HG02610 (cell line): ENCODE data around the gene UGT2A2.
"Not testable (repeated sequence)": the region's sequence is repeated elsewhere in the genome, so short reads cannot be mapped to it uniquely, and the experiment has no call there.

ENCODE experiments used
- ATAC-seq: cut with Tn5 transposase; IDR thresholded peaks from one replicate; pipeline ENCODE4 v1.9.1; 2021; ENCODE audit warnings: mild to moderate bottlenecking, moderate library complexity; ENCODE audit not compliant: unreplicated experiment

UGT2A2 gene

DNA sequence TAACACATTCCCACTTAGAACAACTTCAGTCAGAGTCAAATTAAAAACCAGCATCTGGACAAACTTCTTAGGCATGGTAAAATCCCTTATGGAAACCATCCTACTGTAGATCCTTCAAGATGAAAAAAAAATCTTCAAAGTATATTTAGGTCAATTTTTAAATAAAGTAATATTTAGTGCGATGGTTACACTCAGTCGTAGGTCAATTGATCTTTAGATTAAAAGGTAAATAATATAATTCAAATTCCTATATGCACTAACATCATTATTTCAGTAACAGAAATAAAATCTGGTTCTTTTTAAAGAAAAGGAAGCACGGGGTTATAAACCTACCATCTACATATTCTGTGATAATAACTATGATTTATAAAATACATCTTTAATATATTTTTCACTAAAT, at the start of gene UGT2A2:
Gene UGT2A2, minus strand, starts transcription at position 101 of the 400 bp plus-strand sequence. Its CDS starts 2 bp downstream, at position 99.
- no peak for ATAC-seq

DNA sequence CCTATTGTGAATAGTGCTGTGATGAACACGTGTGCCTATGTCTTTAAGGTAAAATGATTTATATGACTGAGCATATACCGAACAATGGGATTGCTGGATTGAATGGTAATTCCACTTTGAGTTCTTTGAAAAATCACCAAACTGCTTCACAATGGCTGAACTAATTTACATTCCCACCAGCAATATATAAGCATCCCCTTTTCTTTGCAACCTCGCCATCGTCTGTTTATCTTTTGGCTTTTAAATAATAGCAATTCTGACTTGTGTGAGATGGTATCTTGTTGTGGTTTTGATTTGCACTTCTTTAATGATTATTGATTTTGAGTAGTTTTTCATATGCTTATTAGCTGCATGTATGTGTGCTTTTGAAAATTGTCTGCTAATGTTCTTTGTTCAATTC, 45.4 kb upstream of the UGT2A2 start:
- no peak for ATAC-seq

DNA sequence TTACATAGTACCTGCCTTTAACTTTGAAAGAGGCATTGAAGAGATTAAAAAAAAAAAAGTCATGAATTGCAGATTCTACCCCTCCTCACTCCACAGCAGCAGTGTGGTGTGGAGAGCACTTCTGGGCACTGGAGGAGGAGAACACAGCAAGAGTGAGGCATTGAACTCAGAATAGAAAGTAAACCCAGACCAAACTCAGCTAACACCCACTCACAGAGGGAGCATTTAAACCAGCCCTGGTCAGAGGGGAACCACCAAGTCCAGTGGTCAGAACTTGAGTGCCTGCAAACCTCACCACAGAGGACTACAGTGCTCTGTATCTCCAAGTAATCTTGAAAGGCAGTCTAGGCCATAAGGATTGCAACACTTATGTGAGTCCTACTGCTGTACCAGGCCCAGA, 29.2 kb upstream of the UGT2A2 start:
- ATAC-seq: no peak

DNA sequence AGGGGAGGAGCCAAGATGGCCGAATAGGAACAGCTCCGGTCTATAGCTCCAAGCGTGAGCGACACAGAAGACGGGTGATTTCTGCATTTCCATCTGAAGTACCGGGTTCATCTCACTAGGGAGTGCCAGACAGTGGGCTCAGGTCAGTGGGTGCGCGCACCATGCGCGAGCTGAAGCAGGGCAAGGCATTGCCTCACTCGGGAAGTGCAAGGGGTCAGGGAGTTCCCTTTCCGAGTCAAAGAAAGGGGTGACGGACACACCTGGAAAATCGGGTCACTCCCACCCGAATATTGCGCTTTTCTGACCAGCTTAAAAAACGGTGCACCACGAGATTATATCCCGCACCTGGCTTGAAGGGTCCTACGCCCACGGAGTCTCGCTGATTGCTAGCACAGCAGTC, 24.6 kb upstream of the UGT2A2 start:
- ATAC-seq: not testable (repeated sequence)

DNA sequence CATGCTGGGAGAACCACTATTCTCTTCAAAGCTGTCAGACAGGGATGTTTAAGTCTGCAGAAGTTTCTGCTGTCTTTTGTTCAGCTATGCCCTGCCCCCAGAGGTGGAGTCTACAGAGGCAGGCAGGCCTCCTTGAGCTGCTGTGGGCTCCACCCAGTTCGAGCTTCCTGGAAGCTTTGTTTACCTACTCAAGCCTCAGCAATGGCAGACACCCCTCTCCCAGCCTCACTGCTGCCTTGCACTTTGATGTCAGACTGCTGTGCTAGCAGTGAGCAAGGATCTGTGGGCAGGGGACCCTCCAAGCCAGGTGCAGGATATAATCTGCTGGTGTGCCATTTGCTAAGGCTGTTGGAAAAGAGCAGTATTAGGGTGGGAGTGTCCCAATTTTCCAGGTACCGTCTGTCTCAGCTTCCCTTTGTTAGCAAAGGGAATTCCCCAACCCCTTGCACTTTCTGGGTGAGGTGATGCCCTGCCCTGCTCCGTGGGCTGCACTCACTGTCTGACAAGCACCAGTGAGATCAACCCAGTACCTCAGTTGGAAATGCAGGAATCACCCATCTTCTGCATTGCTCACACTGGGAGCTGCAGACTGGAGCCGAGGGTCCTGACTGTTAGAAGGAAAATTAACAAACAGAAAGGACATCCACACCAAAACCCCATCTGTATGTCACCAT, 21.8 kb upstream of the UGT2A2 start:
- not testable (repeated sequence) for ATAC-seq

DNA sequence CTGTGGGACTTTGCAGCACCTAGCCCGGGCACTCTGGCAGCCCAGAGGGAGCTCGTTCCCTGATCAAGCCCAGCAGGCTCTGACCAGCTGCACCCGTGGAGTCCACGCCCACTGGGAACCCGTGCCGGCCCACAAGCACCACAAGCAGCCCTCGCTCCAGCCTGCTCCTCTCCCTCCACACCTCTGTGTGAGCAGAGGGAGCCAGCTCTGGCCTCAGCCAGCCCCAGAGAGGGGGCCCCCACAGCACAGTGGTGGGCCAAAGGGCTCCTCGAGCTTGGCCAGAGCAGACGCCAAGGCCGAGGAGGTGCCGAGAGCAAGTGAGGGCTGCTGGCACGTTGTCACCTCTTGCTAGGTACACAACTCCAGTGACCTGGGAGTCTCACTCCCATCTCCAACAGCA, 18.7 kb upstream of the UGT2A2 start:
- no peak for ATAC-seq

DNA sequence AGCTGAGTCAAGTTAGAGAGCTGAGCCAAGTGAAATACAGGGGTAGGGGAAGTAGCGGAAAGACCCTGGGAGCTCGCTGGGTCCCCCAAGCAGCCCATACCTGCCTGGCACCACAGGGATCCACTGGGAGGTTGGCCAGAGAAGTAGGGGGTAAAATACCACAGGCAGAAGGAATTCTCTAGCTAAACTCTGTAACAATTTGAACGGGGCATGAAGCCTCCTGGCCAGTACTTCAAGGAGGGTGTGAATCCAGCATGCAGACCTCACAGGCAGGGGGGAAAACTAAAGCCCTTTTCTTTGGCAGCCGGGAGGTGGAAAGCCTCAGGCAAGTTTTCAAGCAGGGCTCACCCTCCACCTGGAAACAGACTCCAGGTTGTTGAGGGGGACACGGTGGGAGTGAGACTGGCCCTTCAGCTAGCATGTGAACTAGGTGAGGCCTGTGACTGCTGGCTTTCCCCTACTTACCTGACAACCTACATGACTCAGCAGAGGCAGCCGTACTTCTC, 17.3 kb upstream of the UGT2A2 start:
- no peak for ATAC-seq

DNA sequence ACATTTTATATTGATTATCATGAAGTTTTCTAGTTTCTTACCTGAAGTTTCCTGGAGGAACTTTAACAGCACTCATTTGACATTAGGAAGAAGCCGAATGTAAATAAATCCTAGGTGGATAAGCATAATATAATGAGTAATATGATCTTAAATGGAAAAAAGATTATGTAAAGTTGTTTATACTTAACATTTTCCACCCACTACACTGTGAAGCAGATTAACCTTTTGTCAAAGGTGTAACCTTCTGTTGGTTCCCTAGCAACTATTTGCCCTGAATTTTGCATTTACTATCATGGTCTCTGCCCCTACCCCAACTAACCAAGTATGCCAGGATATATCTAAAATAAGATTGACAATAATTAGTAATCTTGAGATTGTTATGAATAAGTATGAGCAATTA, 13.7 kb upstream of the UGT2A2 start, which contains the start of gene UGT2A1:
Gene UGT2A1, minus strand, starts transcription at position 101 of the 400 bp plus-strand sequence. CDS start 5,603 bp downstream, outside the sequence.
- ATAC-seq: no peak

DNA sequence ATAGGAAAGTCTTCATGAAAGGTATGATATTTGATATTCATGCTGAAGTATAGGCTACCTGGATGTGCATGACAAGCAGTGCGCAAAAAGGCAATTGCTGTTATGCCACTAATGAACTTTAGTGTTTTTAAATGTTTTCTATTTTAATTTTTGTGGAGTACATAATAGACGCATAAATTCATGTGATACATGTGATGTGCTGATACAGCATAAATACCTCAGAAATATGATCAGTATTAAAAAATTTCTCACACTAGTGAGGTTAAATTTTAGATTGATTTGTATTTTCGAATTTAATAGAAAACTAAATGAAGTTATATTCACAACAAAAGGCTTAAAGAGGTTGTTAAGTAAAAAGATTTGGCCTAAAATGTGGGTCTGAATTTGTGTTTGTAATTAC, 11.4 kb upstream of the UGT2A2 start:
- no peak for ATAC-seq

DNA sequence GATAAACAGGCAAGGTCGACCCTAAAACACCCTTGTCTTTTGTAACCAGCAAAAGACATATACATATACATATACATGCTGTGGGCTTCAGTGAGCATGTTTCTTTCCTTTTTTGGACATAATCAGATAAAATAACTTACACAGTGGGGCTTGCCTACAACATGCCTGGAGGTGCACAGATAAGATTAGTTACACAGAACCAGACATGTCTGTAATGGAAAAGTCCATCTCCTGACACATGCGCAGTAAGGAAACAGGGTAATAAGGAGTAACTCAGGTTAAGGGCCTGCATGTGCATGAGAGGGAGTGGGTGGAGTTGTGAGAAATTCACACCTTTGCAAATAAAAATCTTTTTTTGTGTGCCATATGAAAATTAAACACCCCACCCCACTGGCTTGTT, 10.2 kb upstream of the UGT2A2 start:
- no peak for ATAC-seq

DNA sequence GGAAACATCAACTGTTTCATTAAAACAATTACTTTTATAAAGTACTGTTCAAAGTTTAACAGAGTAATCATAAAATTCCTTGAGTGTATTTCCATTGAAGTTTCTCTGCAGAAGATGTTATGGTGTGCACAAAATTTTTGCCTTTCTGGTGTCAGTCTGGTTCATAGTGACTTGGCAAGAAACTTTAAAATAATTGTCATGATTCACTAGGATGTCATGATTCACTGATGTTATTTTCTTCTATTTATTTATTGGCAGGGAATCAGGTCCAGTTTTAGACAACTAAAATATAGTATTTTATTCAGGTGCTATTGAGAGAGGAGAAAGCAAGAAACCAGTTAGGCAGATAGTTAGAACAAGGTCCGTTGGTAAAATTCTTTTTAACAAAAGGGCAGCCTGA, 9.8 kb upstream of the UGT2A2 start:
- no peak for ATAC-seq

DNA sequence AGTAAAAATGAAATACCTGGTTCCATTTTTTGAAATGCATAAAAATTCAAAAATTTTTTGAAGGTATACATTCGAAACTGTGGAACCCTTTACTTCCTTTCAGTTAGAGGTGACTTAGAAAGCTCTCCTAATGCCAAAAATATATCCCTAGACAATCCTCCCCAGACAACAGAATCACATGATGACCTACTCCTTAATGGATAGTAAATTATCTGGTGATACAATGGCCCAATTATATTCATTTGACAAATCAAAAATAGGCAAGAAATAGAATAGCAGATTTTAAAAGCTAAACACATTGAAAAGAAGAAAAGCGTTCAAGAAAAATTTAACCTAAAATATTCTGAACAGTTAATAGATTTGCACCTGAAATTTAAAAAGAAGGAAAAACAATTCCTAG, 3.5 kb upstream of the UGT2A2 start:
- no peak for ATAC-seq

DNA sequence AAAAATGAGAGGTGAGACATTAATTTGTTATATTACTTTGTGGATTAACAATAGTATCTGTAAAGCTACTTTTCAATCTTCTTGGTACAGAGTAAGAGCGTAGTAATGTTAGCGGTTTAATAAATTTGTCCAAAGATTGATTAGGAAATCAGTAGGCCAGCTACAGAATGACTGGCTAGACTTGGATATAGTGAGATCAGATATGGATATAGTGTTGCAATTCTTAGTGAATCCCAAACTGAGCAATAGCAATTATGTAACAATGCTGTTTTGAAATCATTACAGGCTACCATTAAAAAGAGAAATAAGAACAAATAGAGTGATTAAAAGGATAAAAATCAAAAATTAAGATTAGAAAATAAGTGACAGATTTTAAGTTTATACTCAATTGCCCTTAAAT, 847 bp upstream of the UGT2A2 start:
- no peak for ATAC-seq

DNA sequence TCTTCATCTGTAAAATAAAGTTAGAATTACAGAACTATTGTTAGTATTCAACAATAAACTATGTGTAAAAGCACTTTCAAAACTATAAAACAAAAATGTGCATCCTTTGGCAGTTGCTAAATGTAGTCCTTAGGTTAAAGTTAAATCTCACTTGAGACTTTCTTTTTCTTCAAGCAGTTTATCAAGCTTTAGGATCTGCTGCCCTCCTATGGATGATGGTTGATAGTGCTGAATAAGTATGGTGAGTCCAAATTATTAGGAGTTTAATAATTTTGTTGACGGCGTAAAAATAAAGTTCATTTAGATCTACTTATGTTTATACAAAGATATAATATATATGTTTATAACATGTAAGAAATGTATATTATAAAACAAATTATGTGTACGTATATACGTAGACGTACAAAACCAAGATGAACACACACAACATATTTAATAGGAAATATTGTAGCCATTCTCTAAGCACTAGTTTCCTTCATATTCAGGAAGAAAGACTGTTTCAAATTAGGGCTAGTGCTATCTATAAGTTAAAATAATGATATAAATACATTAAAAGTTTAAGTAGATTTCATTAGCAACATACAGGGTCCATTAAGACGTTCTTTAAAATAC, 22.3 kb downstream of the UGT2A2 start:
- no peak for ATAC-seq

DNA sequence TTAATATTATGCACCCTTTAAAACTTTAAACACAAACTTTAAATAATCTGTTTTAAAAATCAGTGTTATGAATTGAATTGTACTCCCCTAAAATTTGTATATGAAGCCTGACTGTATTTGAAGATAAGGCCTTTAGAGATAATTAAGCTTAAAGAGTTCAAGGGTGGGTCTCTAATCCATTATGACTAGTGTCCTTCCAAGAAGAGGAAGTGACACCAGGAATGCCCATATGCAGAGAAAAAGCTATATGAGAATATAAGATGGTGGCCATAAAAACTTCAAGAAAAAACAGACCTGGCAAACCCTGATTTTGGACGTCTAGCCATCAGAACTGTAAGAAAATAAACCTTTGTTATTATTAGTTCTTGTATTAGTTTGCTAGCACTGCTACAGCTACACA, 29.0 kb downstream of the UGT2A2 start:
- ATAC-seq: no peak

DNA sequence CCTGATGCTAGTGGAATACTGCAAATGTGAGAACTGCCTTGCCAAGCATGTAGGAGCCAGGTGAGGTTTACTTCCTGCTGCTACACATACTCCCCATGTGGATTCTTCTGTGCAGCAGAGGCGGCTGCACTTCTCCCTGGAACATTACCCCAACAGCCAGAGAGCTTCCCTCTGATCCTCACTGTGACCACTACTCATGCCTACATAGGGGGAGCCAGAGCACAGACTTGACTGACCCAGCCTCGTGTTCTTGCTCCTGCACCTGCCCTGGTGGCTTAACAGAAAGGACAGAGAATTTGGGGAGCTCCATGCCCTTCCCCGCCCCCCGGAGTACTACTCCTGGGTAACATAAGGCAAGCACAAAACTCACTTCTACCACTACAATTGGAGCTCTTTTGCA, 38.4 kb downstream of the UGT2A2 start:
- no peak for ATAC-seq

DNA sequence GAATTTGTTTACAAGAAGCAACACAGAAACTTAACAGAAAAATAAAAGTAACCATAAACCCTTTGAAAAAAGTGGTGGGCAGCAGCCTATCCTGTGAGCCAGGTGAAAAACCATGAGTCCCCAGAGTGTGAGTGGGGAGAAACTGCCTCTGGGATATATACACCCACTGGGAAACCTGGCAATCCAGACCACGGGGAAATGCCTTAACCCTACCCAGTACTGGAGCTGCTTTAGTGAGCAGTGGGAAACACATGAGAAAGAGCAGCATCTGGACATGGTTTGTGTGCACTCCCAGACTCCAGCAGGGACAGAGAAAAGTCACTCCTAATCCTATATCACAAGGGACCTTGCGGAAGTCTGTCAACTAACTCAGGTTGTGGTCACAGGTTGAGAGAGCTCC, 39.4 kb downstream of the UGT2A2 start:
- no peak for ATAC-seq

DNA sequence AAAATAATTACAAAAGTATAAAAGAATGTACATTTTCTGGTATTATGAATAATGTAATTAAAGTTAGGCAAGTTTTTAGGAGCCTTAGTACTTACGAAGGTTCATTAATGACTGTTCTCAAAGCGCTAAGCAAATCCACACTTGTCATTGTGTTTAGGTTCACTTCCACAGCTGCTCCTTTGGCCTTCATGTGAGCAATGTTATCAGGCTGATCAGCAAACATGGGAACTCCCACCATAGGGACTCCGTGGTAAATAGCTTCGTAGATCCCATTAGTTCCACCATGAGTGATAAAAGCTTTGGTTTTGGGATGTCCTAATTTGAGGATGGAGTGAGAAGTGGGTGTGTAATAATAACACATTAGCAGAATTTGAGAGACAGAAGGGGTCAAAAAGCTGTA, 45.1 kb downstream of the UGT2A2 start:
- no peak for ATAC-seq

DNA sequence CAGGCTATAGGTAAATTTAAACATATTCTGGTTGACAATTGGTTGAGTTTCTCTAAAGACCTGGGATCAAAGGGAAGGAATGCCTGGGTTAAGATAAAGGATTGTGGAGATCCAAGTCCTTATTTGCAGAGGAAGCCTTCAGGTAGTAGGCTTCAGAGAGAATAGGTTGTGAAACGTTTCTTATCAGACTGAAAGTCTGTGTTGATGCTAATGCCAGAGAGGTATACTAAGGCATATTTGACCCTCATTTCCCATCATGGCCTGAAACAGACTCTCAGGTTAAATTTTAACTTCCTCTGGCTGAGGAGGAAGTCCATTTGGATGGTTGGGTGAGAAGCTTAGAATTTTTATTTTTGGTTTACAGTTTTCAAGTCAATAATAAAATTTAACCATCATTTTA, 48.1 kb downstream of the UGT2A2 start:
- ATAC-seq: no peak

DNA sequence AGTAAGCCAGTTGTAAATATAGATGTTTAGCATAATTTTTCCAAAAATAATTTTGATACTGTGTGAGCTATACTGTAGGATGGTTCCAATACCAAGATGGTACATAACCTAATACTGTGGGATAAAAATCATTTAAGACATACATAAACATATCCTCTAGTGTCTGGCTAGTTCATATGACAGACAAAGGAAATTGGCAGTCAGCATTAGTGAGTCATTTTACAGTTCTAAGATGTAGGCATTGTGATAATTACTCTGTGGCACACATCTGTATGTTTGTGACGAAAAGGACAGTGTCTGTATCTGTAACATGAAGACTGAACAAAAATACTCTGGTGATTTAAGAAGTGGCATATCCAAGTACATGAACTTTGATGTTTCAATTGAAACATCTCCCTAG, 49.6 kb downstream of the UGT2A2 start:
- no peak for ATAC-seq

DNA sequence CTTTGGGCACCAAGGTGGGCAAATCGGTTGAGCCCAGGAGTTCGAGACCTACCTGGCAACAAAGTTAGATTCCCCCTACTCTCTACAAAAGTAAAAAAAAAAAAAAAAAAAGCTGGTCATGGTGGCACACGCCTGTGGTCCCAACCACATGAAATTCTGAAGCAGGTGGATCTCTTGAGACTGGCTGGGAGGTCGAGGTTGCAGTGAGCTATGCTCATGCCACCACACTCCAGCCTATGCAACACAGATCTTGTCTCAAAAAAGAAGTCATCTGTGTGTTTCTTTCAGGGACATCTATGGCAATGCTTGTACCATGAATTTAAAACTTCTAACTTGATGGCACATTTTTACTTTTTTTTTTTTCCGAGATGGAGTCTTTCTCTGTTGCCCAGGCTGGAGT, 55.3 kb downstream of the UGT2A2 start:
- no peak for ATAC-seq

DNA sequence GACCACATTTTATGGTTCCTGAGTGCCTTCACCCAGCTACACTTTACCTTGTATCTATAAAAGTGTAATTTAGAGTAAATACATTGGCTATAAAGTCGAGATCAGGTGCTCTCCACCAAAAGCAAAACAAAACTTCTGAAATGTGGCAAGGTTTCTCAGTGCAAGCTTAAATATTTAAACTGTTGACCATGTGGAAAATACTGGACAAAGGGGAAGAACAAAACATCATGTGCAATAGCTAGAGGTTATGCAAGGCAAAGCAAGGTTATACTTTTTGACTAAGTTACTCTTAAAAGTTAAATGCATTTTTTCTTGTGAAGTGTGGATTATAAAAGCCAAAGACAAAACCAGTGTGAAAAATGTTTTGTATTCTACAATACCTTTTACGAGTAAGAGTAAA, 55.9 kb downstream of the UGT2A2 start:
- no peak for ATAC-seq

DNA sequence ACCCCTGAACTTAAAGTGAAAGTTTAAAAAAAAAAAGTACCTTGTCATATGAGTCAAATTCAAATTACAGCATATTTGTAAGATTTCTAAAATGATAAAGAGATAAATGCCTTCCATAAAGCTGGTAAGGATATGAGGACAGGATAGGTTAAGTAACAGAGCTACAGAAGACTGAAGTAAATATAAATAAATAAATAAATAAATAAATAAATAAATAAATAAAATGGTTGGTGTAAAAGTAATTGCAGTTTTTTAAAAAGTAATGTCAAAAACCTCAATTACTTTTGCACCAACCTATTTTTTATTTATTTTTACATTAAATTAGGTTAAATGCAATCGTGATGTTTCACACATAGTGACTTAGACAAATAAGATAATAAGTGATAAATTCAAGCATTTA, 62.2 kb downstream of the UGT2A2 start:
- ATAC-seq: no peak
